OCI-LY7 (cell line): ENCODE results near the gene CUL4A. TPM values are rescaled to one million over a fixed set of nuclear protein-coding genes. Genes with fewer than 3 reads are reported as not detected.

Source experiments
- BruUV-seq: library from RNA; stranded (reverse); fragments of 400-500 nt; replicated peaks from 2 replicates; lab custom pipeline; 2021; lab: Mats Ljungman, UMichigan
- CTCF ChIA-PET: fragments of 300-600 bp; sonication (Branson Sonifier 250); formaldehyde crosslinking; loops from one replicate; lab custom pipeline; 2022; ENCODE audit warnings: antibody characterized with exemption; ENCODE audit not compliant: unreplicated experiment; lab: Charles Lee
- POLR2A ChIA-PET: fragments of 300-600 bp; sonication (Branson Sonifier 250); formaldehyde crosslinking; loops from one replicate; lab custom pipeline; 2022; ENCODE audit warnings: antibody characterized with exemption; lab: Charles Lee
- DNase-seq: peaks from one replicate; pipeline ENCODE4 v3.0.0-alpha.2; 2015; ENCODE audit warnings: low spot score
- H2AFZ ChIP-seq: fragments of 200-600 bp; sonication (generic), shearing (Covaris generic); 2 replicates; pipeline ENCODE4 v1.6.1; 2014; ENCODE audit warnings: mild to moderate bottlenecking, antibody characterized with exemption, low read length, moderate library complexity
- H3K27ac ChIP-seq: fragments of 200-600 bp; sonication (generic); 2 replicates; pipeline ENCODE4 v1.5.1; 2014; ENCODE audit warnings: mixed run types, low read depth, mild to moderate bottlenecking, moderate library complexity, low read length, inconsistent platforms; ENCODE audit not compliant: poor library complexity, severe bottlenecking
- H3K36me3 ChIP-seq: fragments of 200-600 bp; sonication (generic); 2 replicates; pipeline ENCODE4 v1.6.1; 2014; ENCODE audit warnings: mild to moderate bottlenecking, antibody characterized with exemption, low read length, moderate library complexity, mixed read lengths; ENCODE audit not compliant: insufficient read depth
- H3K4me1 ChIP-seq: fragments of 200-600 bp; sonication (generic); 2 replicates; pipeline ENCODE4 v1.5.1; 2014; ENCODE audit warnings: mild to moderate bottlenecking, low read length; ENCODE audit not compliant: insufficient read depth, poor library complexity, severe bottlenecking
- H3K4me2 ChIP-seq: fragments of 200-600 bp; sonication (generic); 2 replicates; pipeline ENCODE4 v1.6.1; 2014; ENCODE audit warnings: mild to moderate bottlenecking, low read length
- H3K4me3 ChIP-seq: fragments of 200-600 bp; sonication (generic); 2 replicates; pipeline ENCODE4 v1.5.1; 2014; ENCODE audit warnings: mild to moderate bottlenecking, low read depth, low read length; ENCODE audit not compliant: poor library complexity, severe bottlenecking
- H3K79me2 ChIP-seq: fragments of 200-600 bp; sonication (generic); 2 replicates; pipeline ENCODE4 v1.6.1; 2016; ENCODE audit warnings: low read depth, mild to moderate bottlenecking, low read length, moderate library complexity, mixed read lengths; ENCODE audit not compliant: insufficient read depth
- H3K9me2 ChIP-seq: fragments of 200-600 bp; sonication (generic); 2 replicates; pipeline ENCODE4 v1.6.1; 2016; ENCODE audit warnings: mild to moderate bottlenecking, low read length, mixed read lengths; ENCODE audit not compliant: insufficient read depth
- H3K9me3 ChIP-seq: fragments of 200-600 bp; sonication (generic); 2 replicates; pipeline ENCODE4 v1.6.1; 2014; ENCODE audit warnings: mild to moderate bottlenecking, mixed run types, low read length, mixed read lengths
- H4K20me1 ChIP-seq: fragments of 200-600 bp; sonication (generic); 2 replicates; pipeline ENCODE4 v1.6.1; 2014; ENCODE audit warnings: mild to moderate bottlenecking, antibody characterized with exemption, low read length, moderate library complexity, mixed read lengths; ENCODE audit not compliant: insufficient read depth
- CTCF ChIP-seq: fragments of 200-600 bp; sonication (generic); conservative IDR thresholded peaks from 2 replicates; pipeline ENCODE4 v1.5.1; 2014; ENCODE audit warnings: mild to moderate bottlenecking, antibody characterized with exemption, low read length, moderate library complexity, mixed read lengths
- EZH2phosphoT487 ChIP-seq: fragments of 200-600 bp; sonication (generic); IDR thresholded peaks from 2 replicates; pipeline ENCODE4 v1.6.1; 2018; ENCODE audit warnings: low read depth, borderline replicate concordance, mild to moderate bottlenecking, mixed run types, antibody characterized with exemption, low read length, moderate library complexity, mixed read lengths
- intact Hi-C: fragments of 100-400 bp; cut with micrococcal nuclease; formaldehyde crosslinking; loops from one replicate; pipeline ENCODE4 v1.10.0; 2022; ENCODE audit not compliant: unreplicated experiment
- total RNA-seq, 2 experiments: library from RNA; depleted of rRNA in 1 of 2; stranded (reverse); fragments of >200 nt in 1 of 2; shearing (Covaris generic) in 1 of 2; gene quantifications; 2 replicates each; pipeline ENCODE4 v1.2.3, GENCODE V29; 2014 to 2022

CUL4A gene
- total RNA-seq, 2 experiments from 2014 or later, result 46.6 to 49.8 TPM

- ChIA-PET CTCF (no interaction called here), POLR2A (no interaction called here)
- no peaks in the 10 kb centered on the region for H3K36me3 ChIP-seq
- H3K4me3 ChIP-seq, result no peak overlapping the region
- no peaks in the 10 kb centered on the region for H4K20me1 ChIP-seq
- BruUV-seq, result no TSS peak
- H3K4me2 ChIP-seq, result no peak overlapping the region
- no peaks in the 10 kb centered on the region for H3K4me1 ChIP-seq
- intact Hi-C loops, result no loop called here
- no peak overlapping the region for H2AFZ ChIP-seq
- H3K27ac ChIP-seq, result no peak overlapping the region
- H3K9me3 ChIP-seq, result no peaks in the 10 kb centered on the region
- H3K79me2 ChIP-seq, result no peaks in the 10 kb centered on the region
- no peak for TF ChIP-seq EZH2phosphoT487
- no peak for TF ChIP-seq CTCF
- no peaks in the 10 kb centered on the region for H3K9me2 ChIP-seq
- DNase-seq, result no peak
Measured at GRCh38 chr13:113273321-113273720, 63.9 kb downstream of the CUL4A start.

DNA sequence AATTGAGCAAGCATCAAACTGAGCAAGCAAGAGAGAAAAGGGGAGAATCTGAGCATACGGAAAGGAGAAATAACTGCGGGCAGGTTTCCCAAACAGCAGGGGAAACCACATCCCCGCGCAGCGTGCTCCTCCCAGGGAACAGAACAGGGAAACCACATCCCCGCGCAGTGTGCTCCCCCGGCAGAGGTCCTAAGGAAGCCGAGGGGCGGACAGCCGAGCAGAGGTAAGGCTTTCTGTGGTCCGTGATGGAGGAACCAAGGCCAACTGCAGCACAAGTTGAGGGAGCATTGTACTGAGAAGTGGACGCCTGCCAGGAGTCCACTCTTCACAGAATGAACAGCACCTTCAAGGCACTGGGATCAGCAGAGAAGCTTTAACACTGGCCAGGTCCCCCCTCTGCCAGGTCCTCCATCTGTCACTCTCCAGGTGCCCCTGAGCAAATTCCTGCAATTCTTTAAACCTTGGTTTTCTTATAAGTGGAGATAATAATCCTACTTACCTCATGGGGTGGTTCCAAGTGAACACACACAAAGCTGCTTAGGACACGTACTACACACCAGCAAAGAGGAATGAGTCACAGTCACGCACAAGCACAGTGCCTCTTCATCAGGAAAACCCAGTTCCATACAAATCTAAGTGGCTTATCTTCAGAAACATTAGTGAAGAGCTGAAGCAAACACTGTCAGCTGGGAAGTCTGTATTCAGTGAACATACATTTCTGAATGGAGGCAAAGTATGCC, 64.6 kb downstream of the CUL4A start:
- no peak overlapping the region for H2AFZ ChIP-seq
- TF ChIP-seq CTCF, result no peak
- TF ChIP-seq EZH2phosphoT487, result no peak
- ChIA-PET CTCF (no interaction called here), POLR2A (no interaction called here)
- H3K9me2 ChIP-seq, result no peaks in the 10 kb centered on the region
- DNase-seq, result no peak
- H3K9me3 ChIP-seq, result no peaks in the 10 kb centered on the region
- no TSS peak for BruUV-seq
- H3K27ac ChIP-seq, result no peak overlapping the region
- H3K4me2 ChIP-seq, result no peak overlapping the region
- no peaks in the 10 kb centered on the region for H4K20me1 ChIP-seq
- no peaks in the 10 kb centered on the region for H3K79me2 ChIP-seq
- H3K36me3 ChIP-seq, result no peaks in the 10 kb centered on the region
- no peak overlapping the region for H3K4me3 ChIP-seq
- H3K4me1 ChIP-seq, result no peaks in the 10 kb centered on the region
- intact Hi-C loops, result no loop called here

- TF ChIP-seq EZH2phosphoT487, result no peak
- TF ChIP-seq CTCF, result no peak
- DNase-seq, result no peak
- no TSS peak for BruUV-seq
- Histone ChIP-seq H3K36me3 (no peaks in the 10 kb centered on the region), H3K4me3 (no peak overlapping the region), H3K4me2 (no peak overlapping the region), H3K4me1 (no peaks in the 10 kb centered on the region), H4K20me1 (no peaks in the 10 kb centered on the region), H2AFZ (no peak overlapping the region), H3K9me2 (no peaks in the 10 kb centered on the region), H3K9me3 (no peaks in the 10 kb centered on the region), H3K27ac (no peak overlapping the region), H3K79me2 (no peaks in the 10 kb centered on the region)
- intact Hi-C loops, result loop anchor here (1.0 to 5.0 kb wide), 2 partner anchors 118 to 175 kb away; no protein-coding TSS in a partner anchor
- POLR2A ChIA-PET, result no interaction called here
- CTCF ChIA-PET, result no interaction called here
Measured at GRCh38 chr13:113274721-113275120, 65.3 kb downstream of the CUL4A start.
